NCI-H524 treated with DMSO at 0.1 percent for 48 hours (cell line): ENCODE results near the gene CGNL1.

Source experiments
- DNase-seq: peaks from one replicate; lab custom pipeline; 2025; lab: John Stamatoyannopoulos, UW

Gene CGNL1

GRCh38 chr15:57597431-57597830, 221.1 kb downstream of the CGNL1 start:
- no peak for DNase-seq

DNA sequence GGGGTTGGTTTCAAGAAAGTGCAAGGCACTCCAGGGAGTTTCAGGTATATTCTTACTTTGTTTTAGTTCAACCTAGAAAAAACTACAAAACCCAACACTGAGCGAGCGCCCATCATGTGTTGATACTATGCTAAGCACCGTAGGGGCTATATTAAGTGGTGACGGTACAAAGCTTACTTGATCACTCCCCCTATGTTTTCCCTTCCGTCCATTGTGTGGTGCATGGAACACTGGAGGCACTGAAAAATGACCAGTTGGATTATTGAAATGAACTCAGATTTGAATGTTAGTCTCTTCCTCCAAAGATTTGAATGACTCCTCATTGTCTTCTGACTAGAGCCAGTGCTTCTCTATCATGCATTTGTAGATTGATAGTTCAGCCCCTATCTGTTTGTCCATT, 222.0 kb downstream of the CGNL1 start:
- no peak for DNase-seq

GRCh38 chr15:57599296-57599810, 223.0 kb downstream of the CGNL1 start:
- no peak for DNase-seq

GRCh38 chr15:57600197-57600596, 223.9 kb downstream of the CGNL1 start:
- no peak for DNase-seq
